ENCODE measurements around the gene AMOTL2.

Gene AMOTL2

DNA sequence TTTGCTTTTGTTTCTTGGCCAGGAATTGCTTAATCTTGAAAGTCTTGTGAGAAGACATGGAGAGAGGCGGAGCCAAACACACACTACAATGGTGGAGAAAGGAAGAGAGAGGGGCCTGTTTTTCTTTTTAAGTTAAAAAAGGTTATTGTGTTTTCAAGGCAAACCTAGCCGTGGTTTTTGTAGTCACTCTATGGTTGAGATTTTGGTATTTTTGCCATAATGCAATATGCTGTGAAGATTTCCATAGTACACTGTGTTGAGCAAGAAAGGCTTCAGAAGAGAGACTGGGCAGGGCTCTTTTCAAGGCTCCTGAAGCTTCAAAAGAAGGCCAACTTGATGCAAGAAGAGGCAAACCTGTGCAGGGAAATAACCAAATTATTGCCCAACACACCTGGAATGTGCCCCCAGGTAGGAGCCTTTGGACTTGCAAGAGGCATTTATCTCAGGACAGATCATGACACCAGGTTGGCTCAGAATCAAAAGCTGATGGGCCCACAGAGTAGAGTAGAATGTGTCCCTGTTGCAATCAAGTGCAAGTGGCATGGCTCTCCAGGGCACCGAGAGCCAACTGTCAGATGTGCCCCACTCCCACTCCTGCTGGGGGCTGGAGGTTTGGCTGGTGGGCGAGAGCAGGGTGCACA, 22.1 kb downstream of the AMOTL2 start:
- H3K4me3 ChIP-seq (ENCODE audit: low read depth, low read length), result no peak overlapping the region
- TF ChIP-seq, protein P1, sequence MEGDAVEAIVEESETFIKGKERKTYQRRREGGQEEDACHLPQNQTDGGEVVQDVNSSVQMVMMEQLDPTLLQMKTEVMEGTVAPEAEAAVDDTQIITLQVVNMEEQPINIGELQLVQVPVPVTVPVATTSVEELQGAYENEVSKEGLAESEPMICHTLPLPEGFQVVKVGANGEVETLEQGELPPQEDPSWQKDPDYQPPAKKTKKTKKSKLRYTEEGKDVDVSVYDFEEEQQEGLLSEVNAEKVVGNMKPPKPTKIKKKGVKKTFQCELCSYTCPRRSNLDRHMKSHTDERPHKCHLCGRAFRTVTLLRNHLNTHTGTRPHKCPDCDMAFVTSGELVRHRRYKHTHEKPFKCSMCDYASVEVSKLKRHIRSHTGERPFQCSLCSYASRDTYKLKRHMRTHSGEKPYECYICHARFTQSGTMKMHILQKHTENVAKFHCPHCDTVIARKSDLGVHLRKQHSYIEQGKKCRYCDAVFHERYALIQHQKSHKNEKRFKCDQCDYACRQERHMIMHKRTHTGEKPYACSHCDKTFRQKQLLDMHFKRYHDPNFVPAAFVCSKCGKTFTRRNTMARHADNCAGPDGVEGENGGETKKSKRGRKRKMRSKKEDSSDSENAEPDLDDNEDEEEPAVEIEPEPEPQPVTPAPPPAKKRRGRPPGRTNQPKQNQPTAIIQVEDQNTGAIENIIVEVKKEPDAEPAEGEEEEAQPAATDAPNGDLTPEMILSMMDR (IDR thresholded peaks at IDR 0.05; ENCODE audit: borderline replicate concordance, insufficient read depth, low read depth, low read length), result no peak

DNA sequence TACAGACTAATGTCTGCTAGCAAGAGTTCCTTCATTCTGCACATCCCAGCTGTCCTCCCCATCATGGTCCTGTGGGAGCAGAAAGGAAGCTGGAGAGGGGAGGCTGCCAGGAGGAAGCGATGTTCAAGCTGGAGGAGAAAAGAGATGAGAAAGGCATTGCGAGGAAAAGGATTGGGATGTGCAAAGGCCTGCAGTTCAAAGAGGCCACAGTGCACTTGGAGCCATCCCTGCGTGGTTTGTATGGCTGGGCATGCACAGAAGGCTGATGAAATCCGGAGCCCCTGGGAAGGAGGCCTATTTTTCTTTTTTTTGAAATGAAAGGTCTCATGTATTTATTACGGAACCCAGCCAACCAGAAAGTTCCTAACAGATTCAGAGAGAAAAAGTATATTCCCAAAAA, 22.8 kb downstream of the AMOTL2 start:
- no peak overlapping the region for H3K4me3 ChIP-seq (ENCODE audit: low read depth, low read length)
- TF ChIP-seq, protein P1 (IDR thresholded peaks at IDR 0.05; ENCODE audit: borderline replicate concordance, insufficient read depth, low read depth, low read length), result no peak

DNA sequence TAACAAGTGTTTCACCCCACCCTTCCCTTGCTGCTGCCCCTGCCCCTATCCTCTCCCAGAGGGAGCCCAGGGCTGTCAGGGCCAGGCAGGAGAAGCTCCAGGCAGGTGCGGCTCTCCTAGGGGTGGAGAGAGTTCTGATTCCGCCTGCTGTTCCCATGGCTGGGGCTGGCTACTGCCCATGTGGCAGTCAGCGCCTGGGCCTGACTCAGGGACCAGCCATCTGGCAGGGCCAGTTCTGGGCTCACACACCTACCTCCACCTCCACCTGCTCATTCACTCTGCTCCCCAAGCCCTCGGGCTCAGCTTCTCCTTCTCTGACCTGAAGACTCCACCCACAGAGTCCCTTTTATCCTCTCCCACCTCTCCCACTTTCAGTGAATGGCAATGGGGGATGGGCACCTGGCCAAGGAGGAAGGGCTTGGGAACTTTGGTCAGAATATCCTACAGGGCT, 23.4 kb downstream of the AMOTL2 start:
- no peak overlapping the region for H3K4me3 ChIP-seq (ENCODE audit: low read depth, low read length)
- TF ChIP-seq, protein P1 (IDR thresholded peaks at IDR 0.05; ENCODE audit: borderline replicate concordance, insufficient read depth, low read depth, low read length), result no peak

- no peak overlapping the region for H3K4me3 ChIP-seq (ENCODE audit: low read depth, low read length)
- TF ChIP-seq, protein P1 (IDR thresholded peaks at IDR 0.05; ENCODE audit: borderline replicate concordance, insufficient read depth, low read depth, low read length), result no peak
Measured at GRCh38 chr3:134350266-134350665, 24.0 kb downstream of the AMOTL2 start.

GRCh38 chr3:134348524-134348923, 25.7 kb downstream of the AMOTL2 start:
- no peak overlapping the region for H3K4me3 ChIP-seq (ENCODE audit: low read depth, low read length)
- TF ChIP-seq, protein P1 (IDR thresholded peaks at IDR 0.05; ENCODE audit: borderline replicate concordance, insufficient read depth, low read depth, low read length), result no peak

- H3K4me3 ChIP-seq (ENCODE audit: low read depth, low read length), result no peak overlapping the region
- TF ChIP-seq, protein P1 (IDR thresholded peaks at IDR 0.05; ENCODE audit: borderline replicate concordance, insufficient read depth, low read depth, low read length), result no peak
Measured at GRCh38 chr3:134347551-134347950, 26.7 kb downstream of the AMOTL2 start.

GRCh38 chr3:134346744-134347143, 27.5 kb downstream of the AMOTL2 start:
- TF ChIP-seq, protein P1 (IDR thresholded peaks at IDR 0.05; ENCODE audit: borderline replicate concordance, insufficient read depth, low read depth, low read length), result no peak
- no peak overlapping the region for H3K4me3 ChIP-seq (ENCODE audit: low read depth, low read length)
